HepG2 (cell line): ENCODE measurements around the gene MRPL43. TPM values are rescaled to one million over a fixed set of nuclear protein-coding genes. Genes with fewer than 3 reads are reported as not detected.

Experiments used
- ELF1 ChIP-seq: sonication (generic); formaldehyde crosslinking; IDR thresholded peaks from 2 replicates; pipeline ENCODE4 v1.4.0; 2020; ENCODE audit warnings: missing genetic modification reagents
- GABPA ChIP-seq, 2 experiments: IDR thresholded peaks; 2 replicates each; pipeline ENCODE4 v1.6.1; 2011 to 2016; ENCODE audit warnings: low read depth in 2 of 2, low read length in 1 of 2, missing biosample characterization in 1 of 2, missing genetic modification characterization in 1 of 2
- HHEX ChIP-seq: IDR thresholded peaks from 2 replicates; pipeline ENCODE4 v1.6.1; 2016; ENCODE audit warnings: control low read depth
- JUND ChIP-seq: sonication (generic); formaldehyde crosslinking; IDR thresholded peaks from 2 replicates; pipeline ENCODE4 v1.8.0; 2022; ENCODE audit warnings: mild to moderate bottlenecking, missing genetic modification reagents
- KDM5B ChIP-seq: sonication (generic); formaldehyde crosslinking; IDR thresholded peaks from 2 replicates; pipeline ENCODE4 v1.4.0; 2020; ENCODE audit warnings: missing genetic modification reagents, mild to moderate bottlenecking, borderline replicate concordance
- KLF11 ChIP-seq: IDR thresholded peaks from 2 replicates; pipeline ENCODE4 v1.6.1; 2016; ENCODE audit warnings: missing compliant biosample characterization
- KLF6 ChIP-seq: IDR thresholded peaks from 2 replicates; pipeline ENCODE4 v1.8.0; 2016; ENCODE audit warnings: missing biosample characterization, missing genetic modification reagents
- MED1 ChIP-seq: sonication (generic); formaldehyde crosslinking; IDR thresholded peaks from 2 replicates; pipeline ENCODE4 v1.4.0; 2020; ENCODE audit warnings: missing genetic modification reagents
- NFYC ChIP-seq: IDR thresholded peaks from 2 replicates; pipeline ENCODE4 v1.6.1; 2016; ENCODE audit warnings: missing genetic modification reagents, missing compliant biosample characterization
- SAFB2 ChIP-seq: sonication (generic); formaldehyde crosslinking; IDR thresholded peaks from 2 replicates; pipeline ENCODE4 v1.5.1; 2020; ENCODE audit warnings: missing genetic modification reagents, low read depth, mild to moderate bottlenecking, borderline replicate concordance
- SRSF1 ChIP-seq: fragments of 200-400 bp; formaldehyde crosslinking; optimal IDR thresholded peaks from 2 replicates; pipeline ENCODE3; 2017; ENCODE audit warnings: mild to moderate bottlenecking, low read depth, low read length, moderate library complexity
- ZNF34 ChIP-seq: sonication (generic); formaldehyde crosslinking; IDR thresholded peaks from 2 replicates; pipeline ENCODE4 v1.4.0; 2020; ENCODE audit warnings: mild to moderate bottlenecking, missing genetic modification reagents, borderline replicate concordance
- ZNF343 ChIP-seq: sonication (generic); formaldehyde crosslinking; IDR thresholded peaks from 2 replicates; pipeline ENCODE4 v1.4.0; 2020; ENCODE audit warnings: mild to moderate bottlenecking, missing genetic modification reagents
- ZNF557 ChIP-seq: sonication (generic); formaldehyde crosslinking; IDR thresholded peaks from 2 replicates; pipeline ENCODE4 v1.4.0; 2020; ENCODE audit warnings: missing genetic modification reagents
- ZNF615 ChIP-seq: sonication (generic); formaldehyde crosslinking; IDR thresholded peaks from 2 replicates; pipeline ENCODE4 v1.5.0; 2020; ENCODE audit warnings: mild to moderate bottlenecking, missing genetic modification reagents, borderline replicate concordance
- ZNF652 ChIP-seq: IDR thresholded peaks from 2 replicates; pipeline ENCODE4 v1.6.1; 2016; ENCODE audit warnings: low read depth, borderline replicate concordance
- ZNF768 ChIP-seq: sonication (generic); formaldehyde crosslinking; IDR thresholded peaks from 2 replicates; pipeline ENCODE4 v1.4.0; 2020; ENCODE audit warnings: missing genetic modification reagents
- ZSCAN12 ChIP-seq: sonication (generic); formaldehyde crosslinking; IDR thresholded peaks from 2 replicates; pipeline ENCODE4 v1.9.0; 2021; ENCODE audit warnings: mild to moderate bottlenecking, missing genetic modification reagents
- polyA plus RNA-seq, 8 experiments: library from polyadenylated mRNA; depleted of rRNA in 3 of 8; stranded (reverse) in 7 of 8; unstranded in 1 of 8; fragments of >200 nt; fragmentation: Illumina TruSeq in 4 of 8; extraction: Trizol in 4 of 8; gene quantifications; 2 replicates each; pipeline versions ENCODE4 v1.2.1 to v1.2.3, GENCODE V29; 2011 to 2016; ENCODE audit warnings: low read depth in 4 of 8, missing spikeins in 1 of 8, mixed read lengths in 1 of 8; ENCODE audit not compliant: insufficient read depth in 1 of 8
- total RNA-seq, 5 experiments: library from RNA; depleted of rRNA; stranded (reverse); fragments of >200 nt; fragmentation: Illumina TruSeq; extraction: Trizol; gene quantifications; 2 replicates each; pipeline ENCODE4 v1.2.3, GENCODE V29; 2016; ENCODE audit warnings: low read depth in 1 of 5
- TF ChIP-seq, protein P1 (sequence below), 2 experiments: sonication (generic) in 1 of 2; formaldehyde crosslinking in 1 of 2; IDR thresholded peaks; 2 replicates each; pipeline versions ENCODE4 v1.4.0 to v1.6.1; 2016 to 2020; ENCODE audit warnings: borderline replicate concordance in 1 of 2, low read depth in 1 of 2, mild to moderate bottlenecking in 1 of 2, missing genetic modification reagents in 1 of 2
- TF ChIP-seq, protein P2 (sequence below): sonication (generic); formaldehyde crosslinking; IDR thresholded peaks from 2 replicates; pipeline ENCODE4 v1.5.1; 2020; ENCODE audit warnings: missing genetic modification reagents, mild to moderate bottlenecking, borderline replicate concordance
- TF ChIP-seq, protein P3 (sequence below): sonication (generic); formaldehyde crosslinking; IDR thresholded peaks from 2 replicates; pipeline ENCODE4 v1.4.0; 2020; ENCODE audit warnings: missing genetic modification reagents

Gene MRPL43
- total and polyA plus RNA-seq, 2 of the 13 experiments (the other 11 are each of a cell fraction or from before 2014, with no cell fraction given): 71.0 to 73.7 TPM

DNA sequence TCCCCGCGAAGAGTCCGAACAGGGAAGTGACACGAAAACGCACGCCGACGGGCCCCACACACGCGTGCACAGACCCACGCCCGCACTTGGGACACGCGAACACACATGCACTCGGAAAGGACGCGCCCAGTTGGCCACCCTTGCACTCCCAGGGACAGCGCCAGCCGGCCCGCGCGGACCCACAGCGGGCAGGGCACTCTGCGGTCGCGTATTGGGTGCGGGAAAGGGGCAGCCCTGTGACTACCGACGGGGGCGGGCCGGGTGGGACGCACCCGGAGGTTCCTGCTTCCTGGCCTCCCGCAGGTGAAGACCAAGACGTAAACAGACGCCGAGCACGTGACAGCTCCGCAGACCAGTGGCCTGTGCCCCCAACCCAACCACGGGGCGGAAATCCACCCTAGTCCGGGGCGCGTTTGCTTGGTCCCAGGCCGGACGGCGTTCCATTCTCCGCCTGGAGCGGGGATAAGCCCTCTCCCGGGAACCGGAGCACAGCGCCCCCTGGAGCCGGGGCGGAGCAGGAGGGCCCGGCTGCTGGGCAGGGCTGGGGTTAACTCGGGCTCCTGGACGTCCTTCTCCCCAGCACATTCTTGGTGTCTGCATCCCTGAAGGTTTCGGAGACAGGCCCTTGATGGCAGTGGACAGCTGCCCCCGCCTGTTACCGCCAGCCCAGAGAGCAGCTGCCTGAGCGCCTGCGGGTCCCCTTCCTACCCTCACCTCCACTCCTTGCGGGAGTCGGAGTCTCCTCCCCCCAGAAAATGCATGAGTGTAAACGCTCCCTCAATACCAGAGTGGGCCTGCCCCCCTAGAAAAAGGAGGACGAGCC is 10.3 kb upstream of the MRPL43 start (continued):
- TF ChIP-seq, protein P1, sequence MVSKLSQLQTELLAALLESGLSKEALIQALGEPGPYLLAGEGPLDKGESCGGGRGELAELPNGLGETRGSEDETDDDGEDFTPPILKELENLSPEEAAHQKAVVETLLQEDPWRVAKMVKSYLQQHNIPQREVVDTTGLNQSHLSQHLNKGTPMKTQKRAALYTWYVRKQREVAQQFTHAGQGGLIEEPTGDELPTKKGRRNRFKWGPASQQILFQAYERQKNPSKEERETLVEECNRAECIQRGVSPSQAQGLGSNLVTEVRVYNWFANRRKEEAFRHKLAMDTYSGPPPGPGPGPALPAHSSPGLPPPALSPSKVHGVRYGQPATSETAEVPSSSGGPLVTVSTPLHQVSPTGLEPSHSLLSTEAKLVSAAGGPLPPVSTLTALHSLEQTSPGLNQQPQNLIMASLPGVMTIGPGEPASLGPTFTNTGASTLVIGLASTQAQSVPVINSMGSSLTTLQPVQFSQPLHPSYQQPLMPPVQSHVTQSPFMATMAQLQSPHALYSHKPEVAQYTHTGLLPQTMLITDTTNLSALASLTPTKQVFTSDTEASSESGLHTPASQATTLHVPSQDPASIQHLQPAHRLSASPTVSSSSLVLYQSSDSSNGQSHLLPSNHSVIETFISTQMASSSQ (IDR thresholded peaks at IDR 0.05; ENCODE audit: low read depth): no peak
- TF ChIP-seq, protein P1 (CRISPR knock-in tag; IDR thresholded peaks at IDR 0.05; ENCODE audit: borderline replicate concordance): 0 out of 2 replicates have a peak, but pooled peaks have one; percentile 19
- TF ChIP-seq SRSF1: peak; percentile 84
- no peak for TF ChIP-seq ZNF557 (CRISPR knock-in tag)
- TF ChIP-seq ZNF343: no peak
- peak; percentile 76; the same call in 1 of the 2 replicates for TF ChIP-seq ZNF34 (CRISPR knock-in tag)
- TF ChIP-seq KLF11 (CRISPR knock-in tag): peak; percentile 50; the same call in 1 of the 2 replicates
- TF ChIP-seq, protein P2, sequence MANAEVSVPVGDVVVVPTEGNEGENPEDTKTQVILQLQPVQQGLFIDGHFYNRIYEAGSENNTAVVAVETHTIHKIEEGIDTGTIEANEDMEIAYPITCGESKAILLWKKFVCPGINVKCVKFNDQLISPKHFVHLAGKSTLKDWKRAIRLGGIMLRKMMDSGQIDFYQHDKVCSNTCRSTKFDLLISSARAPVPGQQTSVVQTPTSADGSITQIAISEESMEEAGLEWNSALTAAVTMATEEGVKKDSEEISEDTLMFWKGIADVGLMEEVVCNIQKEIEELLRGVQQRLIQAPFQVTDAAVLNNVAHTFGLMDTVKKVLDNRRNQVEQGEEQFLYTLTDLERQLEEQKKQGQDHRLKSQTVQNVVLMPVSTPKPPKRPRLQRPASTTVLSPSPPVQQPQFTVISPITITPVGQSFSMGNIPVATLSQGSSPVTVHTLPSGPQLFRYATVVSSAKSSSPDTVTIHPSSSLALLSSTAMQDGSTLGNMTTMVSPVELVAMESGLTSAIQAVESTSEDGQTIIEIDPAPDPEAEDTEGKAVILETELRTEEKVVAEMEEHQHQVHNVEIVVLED (CRISPR knock-in tag): peak; percentile 69; the same call in 1 of the 2 replicates
- TF ChIP-seq ZNF615 (CRISPR knock-in tag): 0 out of 2 replicates have a peak, but pooled peaks have one; percentile 48
- no peak for TF ChIP-seq HHEX
- TF ChIP-seq JUND (CRISPR knock-in tag): peak; percentile 24; the same call in 1 of the 2 replicates
- TF ChIP-seq NFYC: peak; percentile 42
- peak; percentile 14; the same call in 1 of the 2 replicates for TF ChIP-seq SAFB2 (CRISPR knock-in tag)
- 0 out of 2 replicates have a peak, but pooled peaks have one; percentile 18 for TF ChIP-seq ZSCAN12
- peak; percentile 75 for TF ChIP-seq ZNF652 (CRISPR knock-in tag)
- TF ChIP-seq ELF1: 0 out of 2 replicates have a peak, but pooled peaks have one; percentile 32
- TF ChIP-seq KLF6 (CRISPR knock-in tag): 0 out of 2 replicates have a peak, but pooled peaks have one; percentile 37
- TF ChIP-seq ZNF768 (CRISPR knock-in tag): peak; percentile 35; the same call in 1 of the 2 replicates
- no peak for TF ChIP-seq KDM5B (CRISPR knock-in tag)
- no peak for TF ChIP-seq GABPA (IDR thresholded peaks at IDR 0.05; ENCODE audit: low read depth, low read length)
- peak; percentile 65 for TF ChIP-seq GABPA (CRISPR knock-in tag; IDR thresholded peaks at IDR 0.05; ENCODE audit: low read depth)
- peak; percentile 68; the same call in 1 of the 2 replicates for TF ChIP-seq MED1
- TF ChIP-seq, protein P3, sequence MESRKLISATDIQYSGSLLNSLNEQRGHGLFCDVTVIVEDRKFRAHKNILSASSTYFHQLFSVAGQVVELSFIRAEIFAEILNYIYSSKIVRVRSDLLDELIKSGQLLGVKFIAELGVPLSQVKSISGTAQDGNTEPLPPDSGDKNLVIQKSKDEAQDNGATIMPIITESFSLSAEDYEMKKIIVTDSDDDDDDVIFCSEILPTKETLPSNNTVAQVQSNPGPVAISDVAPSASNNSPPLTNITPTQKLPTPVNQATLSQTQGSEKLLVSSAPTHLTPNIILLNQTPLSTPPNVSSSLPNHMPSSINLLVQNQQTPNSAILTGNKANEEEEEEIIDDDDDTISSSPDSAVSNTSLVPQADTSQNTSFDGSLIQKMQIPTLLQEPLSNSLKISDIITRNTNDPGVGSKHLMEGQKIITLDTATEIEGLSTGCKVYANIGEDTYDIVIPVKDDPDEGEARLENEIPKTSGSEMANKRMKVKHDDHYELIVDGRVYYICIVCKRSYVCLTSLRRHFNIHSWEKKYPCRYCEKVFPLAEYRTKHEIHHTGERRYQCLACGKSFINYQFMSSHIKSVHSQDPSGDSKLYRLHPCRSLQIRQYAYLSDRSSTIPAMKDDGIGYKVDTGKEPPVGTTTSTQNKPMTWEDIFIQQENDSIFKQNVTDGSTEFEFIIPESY: no peak; the same call in 1 of the 2 replicates
